ENCODE results near the gene SLC25A1.

GRCh38 chr22:19134874-19135273 is 43.7 kb downstream of the SLC25A1 start:
- TF ChIP-seq, protein P1, sequence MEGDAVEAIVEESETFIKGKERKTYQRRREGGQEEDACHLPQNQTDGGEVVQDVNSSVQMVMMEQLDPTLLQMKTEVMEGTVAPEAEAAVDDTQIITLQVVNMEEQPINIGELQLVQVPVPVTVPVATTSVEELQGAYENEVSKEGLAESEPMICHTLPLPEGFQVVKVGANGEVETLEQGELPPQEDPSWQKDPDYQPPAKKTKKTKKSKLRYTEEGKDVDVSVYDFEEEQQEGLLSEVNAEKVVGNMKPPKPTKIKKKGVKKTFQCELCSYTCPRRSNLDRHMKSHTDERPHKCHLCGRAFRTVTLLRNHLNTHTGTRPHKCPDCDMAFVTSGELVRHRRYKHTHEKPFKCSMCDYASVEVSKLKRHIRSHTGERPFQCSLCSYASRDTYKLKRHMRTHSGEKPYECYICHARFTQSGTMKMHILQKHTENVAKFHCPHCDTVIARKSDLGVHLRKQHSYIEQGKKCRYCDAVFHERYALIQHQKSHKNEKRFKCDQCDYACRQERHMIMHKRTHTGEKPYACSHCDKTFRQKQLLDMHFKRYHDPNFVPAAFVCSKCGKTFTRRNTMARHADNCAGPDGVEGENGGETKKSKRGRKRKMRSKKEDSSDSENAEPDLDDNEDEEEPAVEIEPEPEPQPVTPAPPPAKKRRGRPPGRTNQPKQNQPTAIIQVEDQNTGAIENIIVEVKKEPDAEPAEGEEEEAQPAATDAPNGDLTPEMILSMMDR (IDR thresholded peaks at IDR 0.05), result no peak
- no peak for TF ChIP-seq POLR2A (IDR thresholded peaks at IDR 0.05)

All from Peyer's patch (tissue), 4 donors.